A549 (cell line): Measurements from ENCODE around the gene HES1. TPM values are rescaled to one million over a fixed set of nuclear protein-coding genes. Genes with fewer than 3 reads are reported as not detected.

Experiments used
- ATAC-seq, 2 experiments: fragments of 200-7000 bp in 1 of 2; fragments of >200 bp in 1 of 2; cut with Nextera tagmentation in 1 of 2; cut with Tn5 transposase in 1 of 2; 3 replicates each; pipeline versions ENCODE4 v1.8.0 to v1.9.1; 2018 to 2020; ENCODE audit warnings: mild to moderate bottlenecking in 1 of 2, moderate library complexity in 1 of 2
- CTCF ChIA-PET: fragments of 300-600 bp; sonication (Branson Sonifier 250); formaldehyde crosslinking; extraction: SDS; loops from one replicate; lab custom pipeline; 2021; ENCODE audit warnings: antibody characterized with exemption, inconsistent platforms; lab: Yijun Ruan, JAX
- POLR2A ChIA-PET: fragments of 350-600 bp; formaldehyde crosslinking; extraction: SDS; loops from one replicate; lab custom pipeline; 2021; ENCODE audit warnings: antibody characterized with exemption, inconsistent platforms; lab: Yijun Ruan, JAX
- DNase-seq, 2 experiments: peaks; one replicate each; pipeline versions ENCODE4 v3.0.0 to v3.0.0-alpha.2; 2011 to 2016; ENCODE audit warnings: low read depth in 1 of 2, low spot score in 1 of 2
- FAIRE-seq: peaks from 2 replicates; lab custom pipeline; 2011; peaks lifted over from hg19 to GRCh38; lab: Jason Lieb, UNC
- H3K27ac ChIP-seq, 2 experiments: fragments of >200 bp; sonication (Bioruptor Twin); formaldehyde crosslinking; 3 replicates each; pipeline ENCODE4 v1.5.1; 2016 to 2017
- H3K4me1 ChIP-seq: fragments of >200 bp; sonication (Bioruptor Twin); formaldehyde crosslinking; 3 replicates; pipeline ENCODE4 v1.6.1; 2016
- H3K4me2 ChIP-seq: fragments of >200 bp; sonication (Bioruptor Twin); formaldehyde crosslinking; 3 replicates; pipeline ENCODE4 v1.6.1; 2016
- H3K4me3 ChIP-seq: fragments of >200 bp; sonication (Bioruptor Twin); formaldehyde crosslinking; 3 replicates; pipeline ENCODE4 v1.5.1; 2016
- H3K9me3 ChIP-seq: fragments of >200 bp; sonication (Bioruptor Twin); formaldehyde crosslinking; 3 replicates; pipeline ENCODE4 v1.6.1; 2016
- ATOH8 ChIP-seq: fragments of 250-450 bp; sonication (Bioruptor Pico); IDR thresholded peaks from 2 replicates; pipeline ENCODE4 v1.5.0; 2020; ENCODE audit warnings: low read depth, mild to moderate bottlenecking, moderate library complexity
- BCL3 ChIP-seq: fragments of >200 bp; sonication (Bioruptor Twin); formaldehyde crosslinking; IDR thresholded peaks from 3 replicates; pipeline ENCODE4 v1.6.1; 2016
- CBX8 ChIP-seq: fragments of 200-600 bp; sonication (generic); IDR thresholded peaks from 2 replicates; pipeline ENCODE4 v1.6.1; 2016
- CEBPB ChIP-seq, 2 experiments: fragments of >200 bp in 1 of 2; sonication (Bioruptor Twin) in 1 of 2; formaldehyde crosslinking in 1 of 2; IDR thresholded peaks; 2 replicates each; pipeline ENCODE4 v1.6.1; 2012 to 2016
- CHD2 ChIP-seq: fragments of 150-350 bp; IDR thresholded peaks from 2 replicates; pipeline ENCODE4 v1.6.1; 2014; ENCODE audit warnings: low read length; ENCODE audit not compliant: partially characterized antibody
- CTCF ChIP-seq: fragments of >200 bp; sonication (Bioruptor Twin); formaldehyde crosslinking; IDR thresholded peaks from 3 replicates; pipeline ENCODE4 v1.5.1; 2016
- EHF ChIP-seq: fragments of 250-450 bp; sonication (Bioruptor Pico); IDR thresholded peaks from 2 replicates; pipeline ENCODE4 v1.5.0; 2020; ENCODE audit warnings: mild to moderate bottlenecking
- EP300 ChIP-seq, 2 experiments: fragments of >200 bp; sonication (Bioruptor Twin); formaldehyde crosslinking; IDR thresholded peaks; 2 replicates in 1 of 2; 3 replicates in 1 of 2; pipeline ENCODE4 v1.6.1; 2016 to 2017
- FOXS1 ChIP-seq: fragments of 250-450 bp; sonication (Bioruptor Pico); IDR thresholded peaks from 2 replicates; pipeline ENCODE4 v1.5.0; 2020; ENCODE audit warnings: mild to moderate bottlenecking, moderate library complexity
- GATA3 ChIP-seq: IDR thresholded peaks from 2 replicates; pipeline ENCODE4 v1.6.1; 2012; ENCODE audit warnings: borderline replicate concordance
- HOXA7 ChIP-seq: fragments of 250-450 bp; sonication (Bioruptor Pico); IDR thresholded peaks from 2 replicates; pipeline ENCODE4 v1.5.0; 2020; ENCODE audit warnings: mild to moderate bottlenecking, moderate library complexity
- JUN ChIP-seq, 2 experiments: fragments of >200 bp; sonication (Bioruptor Twin); formaldehyde crosslinking; IDR thresholded peaks; 2 replicates in 1 of 2; 3 replicates in 1 of 2; pipeline ENCODE4 v1.6.1; 2016 to 2017
- MAFK ChIP-seq: fragments of 450-650 bp; IDR thresholded peaks from 2 replicates; pipeline ENCODE4 v1.6.1; 2014; ENCODE audit not compliant: partially characterized antibody
- MAX ChIP-seq: IDR thresholded peaks from 2 replicates; pipeline ENCODE4 v1.6.1; 2012
- MAZ ChIP-seq: fragments of 150-350 bp; IDR thresholded peaks from 2 replicates; pipeline ENCODE4 v1.6.1; 2014; ENCODE audit warnings: antibody characterized with exemption, low read depth, low read length, borderline replicate concordance
- MYC ChIP-seq: IDR thresholded peaks from 2 replicates; pipeline ENCODE4 v1.6.1; 2012; ENCODE audit warnings: mild to moderate bottlenecking, inconsistent platforms, low read length, improper control_type of control experiment, borderline replicate concordance
- PHF8 ChIP-seq: fragments of 200-600 bp; sonication (generic); IDR thresholded peaks from 2 replicates; pipeline ENCODE4 v1.6.1; 2016; ENCODE audit warnings: low read depth, mild to moderate bottlenecking, antibody characterized with exemption, moderate library complexity, borderline replicate concordance
- RFX5 ChIP-seq: fragments of 450-650 bp; IDR thresholded peaks from 2 replicates; pipeline ENCODE4 v1.7.1; 2014; ENCODE audit warnings: antibody characterized with exemption, mild to moderate bottlenecking, moderate library complexity
- RNF2 ChIP-seq: fragments of 200-600 bp; sonication (generic); IDR thresholded peaks from 2 replicates; pipeline ENCODE4 v1.6.1; 2016; ENCODE audit warnings: low read depth, mild to moderate bottlenecking, antibody characterized with exemption, moderate library complexity, borderline replicate concordance
- SMC3 ChIP-seq: fragments of >200 bp; sonication (Bioruptor Twin); formaldehyde crosslinking; IDR thresholded peaks from 3 replicates; pipeline ENCODE4 v1.6.1; 2018; ENCODE audit warnings: inconsistent platforms
- SREBF2 ChIP-seq: fragments of 450-650 bp; IDR thresholded peaks from 2 replicates; pipeline ENCODE4 v1.6.1; 2014; ENCODE audit warnings: mild to moderate bottlenecking, moderate library complexity
- ZC3H11A ChIP-seq: fragments of 450-650 bp; IDR thresholded peaks from 2 replicates; pipeline ENCODE4 v1.6.1; 2014; ENCODE audit warnings: antibody characterized with exemption, mild to moderate bottlenecking
- ZFP36 ChIP-seq: fragments of 450-650 bp; IDR thresholded peaks from 2 replicates; pipeline ENCODE4 v1.6.1; 2014; ENCODE audit warnings: borderline replicate concordance; ENCODE audit not compliant: partially characterized antibody
- ZNF302 ChIP-seq: fragments of 250-450 bp; sonication (Bioruptor Pico); IDR thresholded peaks from 2 replicates; pipeline ENCODE4 v1.9.0; 2021; ENCODE audit warnings: inconsistent platforms, mild to moderate bottlenecking, moderate library complexity
- WGBS: methylation state at CpG from one replicate; pipeline ENCODE4 v1.1.6; 2017; ENCODE audit errors: missing lambda C conversion rate; 5-methylcytosine and 5-hydroxymethylcytosine counted together
- polyA plus RNA-seq, 4 experiments: library from polyadenylated mRNA; depleted of rRNA in 3 of 4; stranded (reverse); fragments of >200 nt; fragmentation: RNase III in 1 of 4; extraction: RNeasy Plus Mini Kit Qiagen cat#74134 plus additional on column Dnase treatment in 1 of 4; gene quantifications; 2 replicates in 3 of 4; 3 replicates in 1 of 4; pipeline ENCODE4 v1.2.3, GENCODE V29; 2011 to 2017

The HES1 gene
- polyA plus RNA-seq, 2 of the 4 experiments (the other 2 are of a cell fraction): 8.3 to 66.6 TPM

GRCh38 chr3:194169595-194169994 lies 33.6 kb downstream of the HES1 start:
- ChIA-PET POLR2A (no interaction called here), CTCF (interaction anchor here (1.6 to 4.1 kb wide), 2 partner anchors 16 to 146 kb away, joined by 3 to 19 read pairs; no protein-coding TSS in a partner anchor)
- ATAC-seq: no peak
- WGBS: 77% methylated on average over 10 of the region's 10 CpGs
- TF ChIP-seq RNF2: no peak
- TF ChIP-seq HOXA7 (CRISPR knock-in tag): no peak
- TF ChIP-seq MYC: no peak
- no peak for TF ChIP-seq ZNF302 (CRISPR knock-in tag)
- no peak for TF ChIP-seq PHF8
- TF ChIP-seq ATOH8 (CRISPR knock-in tag): no peak
- TF ChIP-seq CHD2: no peak
- no peak for TF ChIP-seq MAFK
- no peak for TF ChIP-seq MAX
- TF ChIP-seq CBX8: no peak
- no peak for TF ChIP-seq CEBPB (IDR thresholded peaks at IDR 0.05)
- no peak for TF ChIP-seq SREBF2
- TF ChIP-seq EP300 (IDR thresholded peaks at IDR 0.05): no peak
- TF ChIP-seq BCL3: no peak
- no peak for TF ChIP-seq JUN (IDR thresholded peaks at IDR 0.05)
- no peak for TF ChIP-seq MAZ
- no peak for TF ChIP-seq ZC3H11A
- no peak for TF ChIP-seq EHF (CRISPR knock-in tag)
- no peak for TF ChIP-seq SMC3
- Histone ChIP-seq H3K4me3 (no peak overlapping the region), H3K9me3 (no peaks in the 10 kb centered on the region), H3K4me1 (no peaks in the 10 kb centered on the region), H3K27ac (no peak overlapping the region), H3K4me2 (no peak overlapping the region)
- no peak for DNase-seq
- no peak for FAIRE-seq

GRCh38 chr3:194170793-194171192 lies 34.8 kb downstream of the HES1 start:
- no peak for ATAC-seq
- TF ChIP-seq RFX5: no peak
- TF ChIP-seq ZNF302 (CRISPR knock-in tag): no peak
- TF ChIP-seq GATA3: no peak
- TF ChIP-seq ZFP36: no peak
- TF ChIP-seq ATOH8 (CRISPR knock-in tag): no peak
- no peaks in the 10 kb centered on the region for H3K9me3 ChIP-seq
- H3K27ac ChIP-seq: no peak overlapping the region
- FAIRE-seq: no peak
- CTCF ChIA-PET: no interaction called here
- 73% methylated on average over 2 of the region's 2 CpGs for WGBS
- no peak for DNase-seq
- H3K4me1 ChIP-seq: no peaks in the 10 kb centered on the region
- H3K4me3 ChIP-seq: no peak overlapping the region
- H3K4me2 ChIP-seq: no peak overlapping the region
- POLR2A ChIA-PET: no interaction called here

- CTCF ChIA-PET: interaction anchor here (0.7 to 1.7 kb wide), 2 partner anchors 124 to 141 kb away, joined by 3 to 5 read pairs; no protein-coding TSS in a partner anchor
- POLR2A ChIA-PET: interaction anchor here (0.7 kb wide), 1 partner anchor 34 kb away, joined by 8 read pairs; no protein-coding TSS in a partner anchor
- no peak for DNase-seq
- Histone ChIP-seq H3K4me2 (no peak overlapping the region), H3K4me3 (no peak overlapping the region), H3K27ac (no peak overlapping the region)
- no peak for FAIRE-seq
- no peak for TF ChIP-seq CTCF
- TF ChIP-seq FOXS1 (CRISPR knock-in tag): no peak
- TF ChIP-seq BCL3: no peak
- no peak for TF ChIP-seq RNF2
- TF ChIP-seq, all 56 proteins: peak for 0
- ATAC-seq: no peak
- H3K4me1 ChIP-seq: no peaks in the 10 kb centered on the region
- H3K9me3 ChIP-seq: no peaks in the 10 kb centered on the region
- WGBS: 76% methylated on average over 4 of the region's 4 CpGs
Measured at GRCh38 chr3:194174406-194174805, 38.5 kb downstream of the HES1 start.
